Measurements from ENCODE around the gene DSG4. TPM values are rescaled to one million over a fixed set of nuclear protein-coding genes. Genes with fewer than 3 reads are reported as not detected.

Gene DSG4
- total RNA-seq, 1 donor from 2014 or later: not detected

DNA sequence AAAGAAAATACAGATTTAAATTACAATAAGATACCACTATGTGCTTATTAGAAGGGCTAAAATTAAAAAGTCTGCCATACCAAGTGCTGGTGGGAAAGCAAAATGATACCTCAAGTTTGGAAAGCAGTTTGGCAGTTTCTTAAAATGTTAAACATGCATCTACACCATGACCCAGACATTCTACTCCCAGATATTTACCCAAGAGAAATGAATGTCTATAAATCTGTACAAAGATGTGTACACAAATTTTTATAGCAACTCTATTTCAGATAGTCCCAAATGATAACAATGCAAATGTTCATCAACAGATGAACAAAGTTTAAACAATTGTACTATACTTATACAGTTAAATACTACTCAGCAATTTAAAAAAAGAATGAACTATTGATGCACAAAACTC, 7.1 kb upstream of the DSG4 start:
- TF ChIP-seq, protein P1, sequence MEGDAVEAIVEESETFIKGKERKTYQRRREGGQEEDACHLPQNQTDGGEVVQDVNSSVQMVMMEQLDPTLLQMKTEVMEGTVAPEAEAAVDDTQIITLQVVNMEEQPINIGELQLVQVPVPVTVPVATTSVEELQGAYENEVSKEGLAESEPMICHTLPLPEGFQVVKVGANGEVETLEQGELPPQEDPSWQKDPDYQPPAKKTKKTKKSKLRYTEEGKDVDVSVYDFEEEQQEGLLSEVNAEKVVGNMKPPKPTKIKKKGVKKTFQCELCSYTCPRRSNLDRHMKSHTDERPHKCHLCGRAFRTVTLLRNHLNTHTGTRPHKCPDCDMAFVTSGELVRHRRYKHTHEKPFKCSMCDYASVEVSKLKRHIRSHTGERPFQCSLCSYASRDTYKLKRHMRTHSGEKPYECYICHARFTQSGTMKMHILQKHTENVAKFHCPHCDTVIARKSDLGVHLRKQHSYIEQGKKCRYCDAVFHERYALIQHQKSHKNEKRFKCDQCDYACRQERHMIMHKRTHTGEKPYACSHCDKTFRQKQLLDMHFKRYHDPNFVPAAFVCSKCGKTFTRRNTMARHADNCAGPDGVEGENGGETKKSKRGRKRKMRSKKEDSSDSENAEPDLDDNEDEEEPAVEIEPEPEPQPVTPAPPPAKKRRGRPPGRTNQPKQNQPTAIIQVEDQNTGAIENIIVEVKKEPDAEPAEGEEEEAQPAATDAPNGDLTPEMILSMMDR (conservative IDR thresholded peaks at IDR 0.05; ENCODE audit: low read depth, low read length): no peak
- H3K4me3 ChIP-seq (ENCODE audit: low read depth, low read length): no peak overlapping the region
- no peak for DNase-seq (ENCODE audit: low read depth)

DNA sequence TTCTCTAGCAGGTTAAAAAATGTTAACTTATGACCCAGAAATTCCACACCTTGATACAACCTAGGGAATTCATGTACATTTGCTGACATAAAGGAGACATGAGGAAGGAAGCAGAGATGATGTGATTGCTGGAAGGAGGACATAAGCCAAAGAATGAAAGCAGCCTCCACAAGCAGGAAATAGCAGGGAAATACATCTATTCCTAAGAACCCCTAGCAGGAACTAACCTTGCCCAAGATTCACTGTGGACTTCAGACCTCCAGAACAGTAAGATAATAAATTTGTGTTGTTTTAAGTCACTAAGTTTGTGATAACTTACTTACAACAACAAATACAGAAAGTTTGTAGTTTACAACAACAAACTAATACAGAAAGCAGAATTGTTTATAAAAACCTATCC, 4.6 kb upstream of the DSG4 start:
- H3K4me3 ChIP-seq (ENCODE audit: low read depth, low read length): no peak overlapping the region
- TF ChIP-seq, protein P1 (conservative IDR thresholded peaks at IDR 0.05; ENCODE audit: low read depth, low read length): no peak
- DNase-seq (ENCODE audit: low read depth): no peak

DNA sequence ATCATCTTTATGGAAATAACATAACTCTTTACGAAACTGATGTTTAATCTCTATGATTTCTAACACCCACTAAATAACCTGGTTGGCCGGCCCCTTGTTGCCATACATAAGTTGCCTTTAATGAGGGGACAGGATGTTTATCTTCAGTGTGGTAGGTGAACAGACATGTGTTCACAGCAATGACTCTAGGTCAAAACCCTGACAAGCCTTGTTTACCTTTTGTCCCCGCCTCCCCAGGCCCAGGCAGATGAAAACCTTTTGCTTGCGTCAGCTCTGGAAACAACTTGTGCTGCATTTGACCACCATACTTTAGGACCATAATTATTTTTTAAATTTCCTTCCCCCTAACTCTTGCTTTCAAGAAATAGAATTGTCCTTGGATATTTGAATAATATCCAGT, 2.9 kb upstream of the DSG4 start:
- DNase-seq (ENCODE audit: low read depth): no peak
- TF ChIP-seq, protein P1 (conservative IDR thresholded peaks at IDR 0.05; ENCODE audit: low read depth, low read length): no peak
- H3K4me3 ChIP-seq (ENCODE audit: low read depth, low read length): no peak overlapping the region

DNA sequence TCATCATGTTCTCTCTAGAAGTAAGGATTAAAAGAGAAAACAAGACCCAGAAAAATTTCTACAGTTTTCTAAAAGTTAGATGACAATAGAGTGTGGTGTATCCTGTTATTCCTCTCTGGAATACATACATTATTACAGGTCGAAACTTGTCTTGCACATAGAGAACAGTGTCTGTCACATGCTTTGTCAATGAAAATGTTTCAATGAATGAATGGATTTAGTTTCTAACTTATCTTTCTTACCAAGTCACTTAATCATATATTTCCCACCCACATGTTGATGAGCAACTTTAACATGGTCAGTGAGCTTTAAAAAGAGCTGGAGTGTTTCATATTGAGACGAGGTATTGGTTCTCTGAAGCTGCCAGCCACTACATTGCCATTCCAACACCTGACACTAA, 4.3 kb downstream of the DSG4 start:
- no peak for DNase-seq (ENCODE audit: low read depth)
- TF ChIP-seq, protein P1 (conservative IDR thresholded peaks at IDR 0.05; ENCODE audit: low read depth, low read length): no peak
- no peak overlapping the region for H3K4me3 ChIP-seq (ENCODE audit: low read depth, low read length)

DNA sequence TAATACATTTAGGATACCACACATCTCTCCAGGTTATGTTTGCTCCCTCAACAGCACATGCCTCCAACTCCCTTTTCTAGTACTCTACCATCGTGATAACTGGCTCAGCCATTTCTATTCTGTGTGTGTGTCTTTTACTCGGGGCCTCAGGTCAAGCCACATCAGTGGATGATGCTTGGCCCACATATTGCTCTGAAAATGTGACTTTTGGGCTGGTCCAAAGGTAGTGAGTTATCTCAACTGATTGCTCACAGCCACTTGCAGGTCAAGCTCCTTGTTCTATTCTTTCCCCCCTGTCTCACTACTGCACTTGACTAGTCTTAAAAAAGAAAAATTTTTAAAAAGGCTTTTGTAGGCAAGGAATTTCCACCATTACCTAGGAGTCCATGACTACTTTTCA, 5.5 kb downstream of the DSG4 start:
- DNase-seq (ENCODE audit: low read depth): no peak
- TF ChIP-seq, protein P1 (conservative IDR thresholded peaks at IDR 0.05; ENCODE audit: low read depth, low read length): no peak

DNA sequence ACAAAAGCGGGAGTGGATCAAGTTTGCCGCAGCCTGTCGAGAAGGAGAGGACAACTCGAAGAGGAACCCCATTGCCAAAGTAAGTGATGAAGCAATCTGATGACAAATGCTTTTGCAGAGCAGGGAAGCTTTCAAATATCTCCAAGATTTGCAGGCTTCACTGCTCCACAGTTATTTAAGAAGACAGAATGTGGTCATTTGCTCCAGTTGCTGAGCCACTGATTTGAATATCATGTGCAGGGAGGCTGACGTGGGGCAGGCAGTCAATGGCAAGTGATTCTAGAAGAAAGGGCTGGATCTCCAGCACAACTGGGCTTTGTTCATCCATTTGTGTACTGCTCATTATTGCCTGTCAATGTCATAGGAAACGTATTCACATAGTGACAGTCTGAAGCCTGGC, 10.2 kb downstream of the DSG4 start:
- DNase-seq (ENCODE audit: low read depth): peak; percentile 89
- H3K4me3 ChIP-seq (ENCODE audit: low read depth, low read length): no peak overlapping the region
- TF ChIP-seq, protein P1 (conservative IDR thresholded peaks at IDR 0.05; ENCODE audit: low read depth, low read length): no peak

More for the DNA sequence above, 5.5 kb downstream of the DSG4 start:
- H3K4me3 ChIP-seq (ENCODE audit: low read depth, low read length): no peak overlapping the region

DNA sequence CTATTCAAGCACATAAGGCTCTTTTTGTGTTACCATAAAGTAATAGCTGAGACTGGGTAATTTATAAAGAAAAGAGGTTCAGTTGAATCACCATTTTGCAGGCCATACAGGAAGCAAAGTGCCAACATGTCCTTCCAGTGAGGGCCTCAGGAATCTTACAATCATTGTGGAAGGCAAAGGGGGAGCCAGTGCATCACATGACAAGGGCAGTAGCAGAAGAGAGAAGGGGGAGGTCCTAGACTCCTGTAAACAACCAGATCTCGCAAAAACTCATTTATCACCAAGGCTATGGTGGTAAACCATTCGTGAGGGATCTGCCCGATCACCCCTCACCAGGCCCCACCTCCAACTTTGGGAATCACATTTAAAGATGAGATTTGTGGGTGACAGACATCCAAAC, 16.7 kb downstream of the DSG4 start:
- DNase-seq (ENCODE audit: low read depth): no peak
- TF ChIP-seq, protein P1 (conservative IDR thresholded peaks at IDR 0.05; ENCODE audit: low read depth, low read length): no peak

More for the DNA sequence above, 16.7 kb downstream of the DSG4 start:
- no peak overlapping the region for H3K4me3 ChIP-seq (ENCODE audit: low read depth, low read length)
